Stomach (tissue), 4 donors: ENCODE measurements around the gene PTPRS.
A peak's percentile ranks its signal among the peaks of the same experiment; 100 is the strongest.

Experiments
- CTCF ChIP-seq, 7 experiments: fragments of 450-650 bp in 4 of 7; fragments of 200-600 bp in 3 of 7; sonication (generic) in 3 of 7; IDR thresholded peaks; one replicate each; pipeline ENCODE4 v1.5.1; 2016 to 2019; ENCODE audit warnings: antibody characterized with exemption in 7 of 7, control low read depth in 2 of 7, mild to moderate bottlenecking in 1 of 7
- EP300 ChIP-seq: sonication (generic); formaldehyde crosslinking; IDR thresholded peaks from one replicate; pipeline ENCODE4 v1.6.1; 2017; ENCODE audit warnings: antibody characterized with exemption

- TF ChIP-seq CTCF (IDR thresholded peaks at IDR 0.05), result no peak
- TF ChIP-seq EP300, result peak; percentile 38
Observed at GRCh38 chr19:5308451-5309437, 31.9 kb downstream of the PTPRS start.
